HG02973 (cell line): Measurements from ENCODE around the gene LCORL.
A peak's percentile ranks its signal among the peaks of the same experiment; 100 is the strongest.

ENCODE experiments used
- ATAC-seq: cut with Tn5 transposase; IDR thresholded peaks from one replicate; pipeline ENCODE4 v1.9.1; 2021; ENCODE audit warnings: moderate library complexity; ENCODE audit not compliant: unreplicated experiment

The LCORL gene

GRCh38 chr4:17934286-17934685, 87.3 kb downstream of the LCORL start:
- no peak for ATAC-seq

- no peak for ATAC-seq
These were observed 88.4 kb downstream of the LCORL start for GRCh38 chr4:17933126-17933525.

GRCh38 chr4:17932041-17932440, 89.5 kb downstream of the LCORL start:
- no peak for ATAC-seq

GRCh38 chr4:17930256-17930655, 91.3 kb downstream of the LCORL start:
- no peak for ATAC-seq

GRCh38 chr4:17924189-17924588, 97.4 kb downstream of the LCORL start:
- no peak for ATAC-seq

- no peak for ATAC-seq
These were observed 100.1 kb downstream of the LCORL start for GRCh38 chr4:17921451-17921850.

- no peak for ATAC-seq
These were observed 100.9 kb downstream of the LCORL start for GRCh38 chr4:17920681-17921080.

- no peak for ATAC-seq
These were observed 106.1 kb downstream of the LCORL start for GRCh38 chr4:17915439-17915838.

- no peak for ATAC-seq
These were observed 109.5 kb downstream of the LCORL start for GRCh38 chr4:17912011-17912410.

GRCh38 chr4:17911608-17912007, 109.9 kb downstream of the LCORL start:
- no peak for ATAC-seq

GRCh38 chr4:17898553-17899055, 123.0 kb downstream of the LCORL start:
- ATAC-seq, result no peak

- no peak for ATAC-seq
These were observed 126.1 kb downstream of the LCORL start for GRCh38 chr4:17895481-17895880.

GRCh38 chr4:17894421-17894820, 127.1 kb downstream of the LCORL start:
- no peak for ATAC-seq

GRCh38 chr4:17889692-17890091, 131.9 kb downstream of the LCORL start:
- ATAC-seq, result no peak

GRCh38 chr4:17884511-17884910, 137.0 kb downstream of the LCORL start:
- ATAC-seq, result no peak

- ATAC-seq, result no peak
These were observed 137.5 kb downstream of the LCORL start for GRCh38 chr4:17884063-17884462.

GRCh38 chr4:17877661-17878060, 143.9 kb downstream of the LCORL start:
- ATAC-seq, result no peak

GRCh38 chr4:17876943-17877342, 144.6 kb downstream of the LCORL start:
- no peak for ATAC-seq

- ATAC-seq, result peak; percentile 91
These were observed 146.0 kb downstream of the LCORL start for GRCh38 chr4:17875402-17876070.

GRCh38 chr4:17869327-17869726, 152.2 kb downstream of the LCORL start:
- ATAC-seq, result no peak

GRCh38 chr4:17867276-17867675, 154.3 kb downstream of the LCORL start:
- no peak for ATAC-seq

GRCh38 chr4:17866810-17867209, 154.7 kb downstream of the LCORL start:
- no peak for ATAC-seq

- no peak for ATAC-seq
These were observed 155.6 kb downstream of the LCORL start for GRCh38 chr4:17865866-17866363.
